Measurements from ENCODE around the gene ALDH5A1. TPM values are rescaled to one million over a fixed set of nuclear protein-coding genes. Genes with fewer than 3 reads are reported as not detected.

Gene ALDH5A1
- total RNA-seq (2014; rRNA removed; shearing (Covaris generic)) = 2.1 and 3.4 TPM in 2 replicates

DNA sequence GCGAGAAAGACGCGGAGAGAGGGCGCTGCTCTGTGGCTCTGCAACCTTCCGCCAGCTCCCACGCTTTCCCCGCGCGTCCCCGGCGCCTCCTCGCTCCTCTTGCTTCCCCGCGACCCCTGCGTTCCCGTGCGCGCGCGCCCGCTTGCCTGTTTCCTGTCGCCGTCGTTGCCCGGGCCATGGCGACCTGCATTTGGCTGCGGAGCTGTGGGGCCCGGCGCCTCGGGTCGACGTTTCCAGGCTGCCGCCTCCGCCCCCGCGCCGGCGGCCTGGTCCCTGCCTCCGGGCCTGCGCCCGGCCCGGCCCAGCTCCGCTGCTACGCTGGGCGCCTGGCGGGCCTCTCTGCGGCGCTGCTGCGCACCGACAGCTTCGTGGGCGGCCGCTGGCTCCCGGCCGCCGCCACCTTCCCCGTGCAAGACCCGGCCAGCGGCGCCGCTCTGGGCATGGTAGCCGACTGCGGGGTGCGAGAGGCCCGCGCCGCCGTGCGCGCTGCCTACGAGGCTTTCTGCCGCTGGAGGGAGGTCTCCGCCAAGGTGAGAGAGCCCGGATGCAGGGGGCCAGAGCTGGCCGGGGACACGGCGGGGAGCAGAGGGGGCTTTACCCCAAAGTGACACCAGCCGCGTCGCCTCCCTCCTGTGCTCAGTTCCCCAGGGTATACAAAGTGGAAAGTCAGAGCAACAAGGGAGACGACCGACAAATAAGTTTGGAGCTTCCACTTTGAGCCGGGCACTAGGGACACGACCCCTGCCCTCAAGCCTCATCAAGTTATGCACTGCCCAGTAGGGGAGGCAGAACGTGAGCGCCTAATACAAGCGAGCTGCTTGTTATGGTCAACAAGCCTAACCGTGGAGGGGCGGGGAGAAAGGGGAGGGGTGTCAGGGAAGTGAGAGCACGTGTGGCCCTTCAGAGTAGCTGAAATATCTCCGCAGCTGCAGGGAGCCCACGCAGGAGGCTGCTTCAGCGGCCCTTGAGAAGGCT, at the start of gene ALDH5A1:
ALDH5A1 (plus strand) TSS at position 149 of the 975 bp plus-strand sequence; CDS start at position 177, 28 bp downstream.
- peak; percentile 74 for DNase-seq (ENCODE audit: low read depth)

DNA sequence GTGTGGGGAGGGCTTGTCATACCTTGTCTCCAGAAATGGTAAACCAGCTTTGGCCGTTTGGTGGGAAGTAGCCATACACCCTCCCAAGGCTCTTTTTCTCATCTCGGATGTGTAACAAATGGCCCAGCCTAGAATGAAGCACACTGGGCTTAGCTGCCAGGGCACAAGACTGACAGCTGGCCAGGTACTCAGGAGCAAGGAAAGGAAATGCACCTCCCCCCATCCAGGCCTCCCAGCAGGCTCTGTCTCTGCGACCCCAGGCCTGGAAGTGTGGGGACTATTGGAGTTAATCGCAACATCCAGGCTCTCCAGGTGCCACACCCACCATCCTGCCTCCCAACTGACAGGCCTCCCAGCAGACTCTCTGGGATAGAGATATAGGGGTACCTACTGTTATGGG, 49.1 kb upstream of the ALDH5A1 start:
- DNase-seq (ENCODE audit: low read depth) = no peak

DNA sequence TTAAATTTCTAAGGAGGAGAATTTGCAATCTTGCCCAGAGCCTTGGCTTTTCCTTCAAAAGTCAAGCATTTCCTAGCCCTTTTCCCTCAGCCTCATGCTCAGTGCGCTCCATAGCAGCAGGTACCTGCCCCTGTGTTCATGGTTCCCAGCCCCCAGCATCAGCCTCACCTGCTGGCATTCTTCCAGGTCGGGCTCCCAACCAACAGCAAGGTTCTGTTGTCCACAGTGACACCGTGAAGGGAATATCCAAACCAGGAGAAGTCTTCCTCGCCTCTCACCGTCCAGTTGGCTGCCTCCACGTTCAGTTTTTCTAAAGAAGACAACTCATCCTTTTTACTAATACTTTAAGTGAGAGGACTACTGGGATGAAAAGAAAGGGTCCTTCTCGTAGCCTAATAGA, 48.1 kb upstream of the ALDH5A1 start:
- no peak for DNase-seq (ENCODE audit: low read depth)

DNA sequence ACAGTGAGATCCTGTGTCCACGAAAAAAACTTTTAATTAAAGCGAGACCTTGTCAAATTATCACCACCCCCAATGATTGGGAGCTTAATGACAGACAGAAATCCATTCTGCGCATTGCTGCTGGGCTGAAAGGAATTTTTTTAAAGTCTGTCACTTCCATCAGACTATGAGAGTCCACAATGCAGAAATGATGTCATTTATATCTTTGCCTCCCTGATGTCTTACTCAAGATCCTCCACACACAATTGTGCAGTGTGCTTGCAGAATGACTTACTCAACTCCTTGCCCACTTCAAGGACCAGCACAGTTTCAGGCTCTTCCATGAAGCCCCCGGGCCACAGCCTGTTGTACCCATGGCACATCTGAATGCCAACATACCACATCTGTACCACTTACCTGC, 46.4 kb upstream of the ALDH5A1 start:
- no peak for DNase-seq (ENCODE audit: low read depth)

DNA sequence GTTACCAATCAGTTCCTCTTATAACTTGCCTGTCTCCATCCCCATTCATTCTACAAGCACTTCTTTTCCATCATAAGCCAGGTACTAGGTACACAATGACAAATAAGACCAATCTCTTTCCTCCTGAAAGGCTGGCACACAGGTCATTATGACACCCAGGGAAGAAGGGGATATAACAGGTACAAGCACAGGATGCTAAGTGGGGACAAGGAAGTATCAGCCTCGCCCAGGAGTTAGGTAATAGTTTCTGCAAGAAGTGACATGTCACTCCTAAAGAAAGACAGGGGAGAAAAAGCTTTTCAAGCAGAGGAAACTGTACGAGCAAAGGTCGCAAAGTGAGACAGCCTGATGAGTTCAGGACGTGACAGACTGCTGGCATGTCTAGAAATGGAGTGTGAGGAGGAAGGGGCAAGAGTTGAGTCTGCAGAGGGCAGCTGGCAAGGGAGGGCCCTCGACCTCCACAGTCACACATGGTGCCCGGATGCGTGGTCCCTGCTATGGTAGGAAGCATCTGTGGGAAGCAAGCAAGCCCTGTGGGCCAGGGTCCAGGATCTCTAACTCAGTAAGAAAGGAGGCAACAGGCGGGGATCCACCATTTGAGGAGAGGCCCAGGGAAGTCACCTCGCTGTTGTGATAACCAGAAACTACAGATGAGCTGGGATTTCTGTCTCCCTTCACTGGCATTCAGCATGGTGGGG, 45.8 kb upstream of the ALDH5A1 start:
- DNase-seq (ENCODE audit: low read depth) = no peak

DNA sequence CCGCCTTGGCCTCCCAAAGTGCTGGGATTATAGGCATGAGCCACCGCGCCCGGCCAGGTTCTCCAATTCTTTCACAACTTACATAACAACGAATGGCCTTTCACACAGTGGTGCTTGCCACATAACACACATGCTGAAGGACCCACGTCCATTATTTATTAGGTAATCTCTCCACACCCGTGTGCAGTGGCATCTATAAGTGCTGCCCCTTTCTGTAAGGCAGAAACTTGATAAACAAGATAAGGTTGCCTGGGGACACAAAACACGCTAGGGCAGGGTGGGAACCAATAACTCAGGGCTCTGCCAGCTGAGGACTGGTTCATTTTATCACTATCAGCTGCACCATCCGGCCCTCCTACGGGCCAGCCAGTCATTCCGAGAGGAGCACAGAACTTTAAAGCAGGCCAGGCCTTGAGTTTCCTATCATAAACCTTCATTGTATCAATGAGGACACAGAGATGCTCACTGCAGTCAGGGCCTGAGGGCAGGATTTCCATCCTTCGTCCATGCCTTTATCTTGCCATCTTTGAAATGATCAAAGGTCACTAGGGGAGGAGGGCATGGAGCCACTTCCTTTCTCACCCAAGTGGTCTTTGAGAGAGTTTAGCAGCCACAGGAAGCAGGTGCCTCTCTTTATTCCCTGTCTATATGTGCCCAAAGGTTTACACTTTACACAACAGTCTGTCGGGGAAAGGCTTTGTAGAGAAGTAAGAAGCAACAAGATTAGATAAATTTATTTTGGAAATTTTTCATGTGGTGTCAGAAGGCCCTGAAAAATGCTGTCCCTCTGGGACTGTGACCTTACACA, 43.0 kb upstream of the ALDH5A1 start:
- no peak for DNase-seq (ENCODE audit: low read depth)

DNA sequence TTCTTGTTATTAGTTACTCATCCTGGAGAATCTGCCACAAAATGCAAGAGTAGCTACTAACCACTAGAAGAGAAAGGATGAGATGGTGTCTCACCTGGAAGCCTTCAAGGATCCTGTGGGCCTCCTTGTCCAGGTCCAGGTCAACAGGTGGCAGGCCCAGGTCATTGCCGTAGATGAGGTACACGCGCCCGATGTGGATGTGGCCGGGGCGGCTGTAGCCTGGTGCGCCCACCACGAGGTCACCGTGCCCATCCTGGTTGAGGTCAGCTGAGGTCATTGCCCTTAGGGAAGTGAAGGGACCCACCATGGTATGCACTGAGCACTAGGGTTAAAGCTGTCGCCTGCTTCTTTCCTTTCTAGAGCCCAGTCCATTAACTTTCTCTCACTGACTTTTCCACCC, 40.8 kb upstream of the ALDH5A1 start:
- no peak for DNase-seq (ENCODE audit: low read depth)

DNA sequence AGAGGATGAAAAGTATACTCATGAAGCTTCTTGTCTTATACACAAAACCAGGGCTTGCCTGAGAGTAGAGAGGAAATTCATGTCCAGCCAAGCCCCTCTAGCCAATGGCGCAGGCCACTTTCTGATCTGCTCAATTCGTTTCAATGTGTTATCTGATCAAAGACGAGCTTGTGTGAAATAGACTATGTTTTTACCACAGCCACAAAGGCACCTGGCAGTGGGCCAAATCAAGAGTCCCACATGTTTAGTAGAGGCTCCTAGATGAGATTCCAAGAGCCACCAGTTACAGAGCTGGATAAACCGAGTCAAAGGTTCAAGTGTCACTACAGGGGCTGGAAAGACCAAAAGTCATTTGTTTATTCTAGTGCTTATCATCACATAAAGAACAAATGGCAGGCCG, 40.3 kb upstream of the ALDH5A1 start:
- no peak for DNase-seq (ENCODE audit: low read depth)

DNA sequence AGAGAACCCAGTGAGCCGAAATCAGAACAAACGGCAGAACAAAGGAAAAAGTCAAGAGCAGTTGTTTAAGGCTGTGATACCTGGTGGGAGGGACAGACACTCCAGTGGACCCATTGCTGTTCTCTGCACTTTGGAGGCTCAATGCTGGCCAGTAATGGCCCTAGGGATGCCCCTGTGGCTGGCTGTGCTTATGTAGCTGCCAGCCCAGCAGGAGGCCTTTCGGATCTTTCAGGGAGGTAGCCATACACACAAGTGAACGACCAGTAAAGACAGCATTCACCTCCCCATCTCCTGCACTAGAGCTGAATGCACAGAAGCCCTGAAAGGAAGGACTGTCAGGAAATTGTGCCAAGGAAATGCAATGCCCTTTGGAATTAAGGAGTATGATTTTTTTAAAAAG, 39.7 kb upstream of the ALDH5A1 start:
- no peak for DNase-seq (ENCODE audit: low read depth)

DNA sequence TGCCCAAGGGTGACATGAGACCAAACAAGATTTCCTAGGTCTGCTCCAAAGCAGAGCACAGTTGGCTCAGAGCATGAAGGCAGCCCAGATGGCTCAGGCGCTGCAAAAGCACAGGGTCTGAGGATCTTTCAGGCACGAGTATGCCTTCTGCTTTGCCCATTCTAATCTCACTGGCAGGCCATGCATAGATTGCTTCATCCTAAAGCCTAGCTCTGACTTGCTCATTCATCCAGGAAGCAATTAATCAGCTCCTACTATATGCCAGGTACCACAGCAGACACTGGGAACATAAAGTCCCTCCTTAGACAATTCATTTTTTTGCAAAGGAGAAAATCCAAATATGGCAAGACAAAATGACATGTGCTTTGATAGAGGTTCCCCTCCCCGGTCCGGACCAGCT, 36.6 kb upstream of the ALDH5A1 start:
- no peak for DNase-seq (ENCODE audit: low read depth)

DNA sequence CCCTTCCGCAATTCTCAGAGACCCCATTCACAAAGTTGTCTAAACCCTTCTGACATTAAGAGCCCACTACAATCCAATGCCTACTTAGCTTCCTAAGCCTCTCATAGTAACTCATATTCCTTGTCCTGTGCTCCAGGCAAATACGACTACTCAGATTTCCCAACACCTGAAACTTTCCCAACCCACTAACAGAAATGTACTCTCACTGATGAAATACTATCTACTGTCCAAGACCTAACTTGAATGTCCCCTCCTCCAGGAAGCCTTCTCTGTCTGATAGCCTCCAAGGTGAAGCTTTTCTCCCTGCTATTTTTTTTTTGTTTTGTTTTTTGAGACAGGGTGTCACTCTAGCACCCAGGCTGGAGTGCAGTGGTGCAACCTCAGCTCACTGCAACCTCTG, 35.8 kb upstream of the ALDH5A1 start:
- no peak for DNase-seq (ENCODE audit: low read depth)

DNA sequence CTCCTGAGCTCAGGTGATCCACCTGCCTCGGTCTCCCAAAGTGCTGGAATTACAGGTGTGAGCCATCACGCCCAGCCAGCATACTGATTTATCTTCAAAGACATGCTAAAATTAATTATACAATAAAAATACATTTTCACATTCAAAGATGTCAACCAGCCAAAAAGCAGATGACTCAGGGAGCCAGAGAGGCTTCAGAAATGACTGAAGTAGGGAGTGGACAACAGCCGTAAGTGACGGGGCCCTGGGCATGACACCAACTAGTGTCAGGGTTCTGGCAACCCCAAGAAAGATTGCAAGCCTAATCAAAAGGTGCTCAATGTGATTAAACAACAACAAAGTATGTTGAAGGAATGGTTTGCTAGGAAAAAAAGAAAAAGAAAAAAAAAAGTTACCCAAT, 33.8 kb upstream of the ALDH5A1 start:
- no peak for DNase-seq (ENCODE audit: low read depth)

DNA sequence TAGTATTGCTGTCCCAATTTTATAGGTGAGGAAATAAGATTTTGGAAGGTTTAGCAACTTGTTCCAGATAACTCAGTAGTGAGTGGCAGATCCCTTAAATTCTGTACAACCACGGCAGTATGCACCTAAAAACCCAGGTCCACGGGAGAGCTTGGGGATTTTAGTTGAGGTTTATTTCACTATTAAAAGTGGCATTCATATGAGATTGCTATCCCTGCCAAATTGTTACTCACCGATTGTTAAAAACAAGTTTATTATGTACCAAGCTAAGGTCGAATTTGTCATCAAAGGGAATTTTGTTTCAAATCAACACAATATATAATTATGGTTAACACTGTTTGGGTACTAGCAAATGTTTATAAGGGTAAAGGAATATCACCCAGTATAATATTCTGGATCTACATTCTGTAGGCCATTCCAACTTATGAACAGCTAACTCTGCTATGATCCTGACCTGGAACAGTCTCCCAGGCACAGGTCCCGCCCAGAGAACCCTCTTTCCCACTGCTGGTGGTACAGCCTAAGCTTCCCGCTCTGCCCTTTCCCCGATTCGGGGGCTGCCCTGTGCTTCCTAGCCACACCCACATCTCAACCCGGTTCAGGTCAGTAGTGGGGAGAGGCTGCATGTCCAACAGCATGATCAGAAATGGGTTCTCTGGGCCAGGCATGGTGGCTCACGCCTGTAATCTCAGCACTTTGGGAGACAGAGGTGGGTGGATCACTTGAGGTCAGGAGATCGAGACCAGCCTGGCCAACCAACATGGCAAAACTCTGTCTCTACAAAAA, 30.3 kb upstream of the ALDH5A1 start:
- DNase-seq (ENCODE audit: low read depth) = no peak

DNA sequence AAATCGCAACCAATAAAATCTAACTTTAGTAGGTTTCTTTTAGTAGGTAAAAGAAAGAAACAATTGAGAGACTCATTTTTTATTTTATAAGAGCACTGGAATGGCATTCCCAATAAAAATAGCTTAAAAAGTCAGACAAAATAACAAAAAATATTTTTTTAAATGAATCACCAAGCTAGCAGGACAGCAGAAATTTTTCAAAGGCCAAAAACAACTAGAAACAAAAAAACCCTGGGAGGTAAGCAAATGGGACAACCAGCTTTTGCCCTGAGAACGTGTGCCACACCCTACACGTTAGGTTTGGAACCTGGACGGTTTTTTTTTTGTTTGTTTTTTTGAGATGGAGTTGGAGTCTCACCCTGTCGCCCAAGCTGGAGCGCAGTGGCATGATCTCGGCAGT, 25.0 kb upstream of the ALDH5A1 start:
- no peak for DNase-seq (ENCODE audit: low read depth)

DNA sequence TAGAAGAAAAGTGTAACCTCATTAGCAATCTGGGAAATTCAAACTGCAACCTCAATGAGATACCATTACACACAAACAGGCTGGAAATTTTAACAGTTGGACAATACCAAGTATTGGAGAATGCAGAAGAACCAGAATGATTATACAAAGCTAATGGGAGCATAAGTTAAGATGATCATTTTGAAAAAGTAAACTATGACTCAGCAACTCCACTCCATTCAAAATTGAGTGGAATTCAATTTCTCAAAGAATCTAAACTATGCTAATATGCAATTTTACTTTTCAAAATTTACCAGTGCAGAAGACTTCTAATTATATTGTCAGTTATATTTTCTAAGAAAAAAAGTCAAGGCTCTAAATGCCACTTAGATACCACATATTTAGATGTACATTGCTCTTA, 22.6 kb upstream of the ALDH5A1 start:
- DNase-seq (ENCODE audit: low read depth) = no peak

DNA sequence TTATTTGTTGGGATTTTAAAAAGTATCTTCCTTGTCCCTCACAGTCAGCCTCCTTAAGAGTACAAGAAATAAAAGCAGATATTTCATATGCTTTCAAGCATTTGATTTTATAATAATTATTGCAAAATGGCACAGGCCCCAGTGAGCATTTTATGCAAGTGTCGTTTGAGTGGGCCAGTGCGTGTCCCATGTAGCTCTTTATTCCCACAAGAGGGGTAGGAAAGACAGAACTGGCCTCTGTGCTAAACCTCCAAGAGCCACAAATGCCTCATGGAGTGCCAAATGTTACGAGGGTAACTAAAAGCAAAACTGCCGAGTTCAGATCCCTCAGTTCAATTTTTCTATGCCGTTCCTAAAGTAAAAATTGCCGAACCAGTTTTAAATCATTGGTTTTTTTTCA, 18.1 kb upstream of the ALDH5A1 start:
- DNase-seq (ENCODE audit: low read depth) = no peak

DNA sequence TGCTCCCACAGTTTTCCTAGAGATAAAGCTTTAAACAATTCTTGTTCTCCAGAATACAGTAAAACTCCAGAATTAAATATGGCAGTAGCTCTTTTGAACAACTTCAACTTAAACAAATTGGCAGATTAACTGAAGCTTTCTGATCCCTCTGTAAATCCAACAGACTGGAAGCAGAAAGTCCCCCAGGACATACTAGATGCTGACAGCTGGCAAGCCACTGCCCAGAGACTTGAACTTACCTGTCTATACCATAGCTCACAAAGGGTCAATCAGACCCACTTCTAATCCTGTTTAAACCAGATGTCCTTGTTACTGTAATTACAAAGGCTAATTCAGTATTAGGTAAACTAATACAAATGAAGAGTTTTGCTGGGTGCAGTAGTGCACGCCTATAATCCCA, 17.7 kb upstream of the ALDH5A1 start:
- no peak for DNase-seq (ENCODE audit: low read depth)

DNA sequence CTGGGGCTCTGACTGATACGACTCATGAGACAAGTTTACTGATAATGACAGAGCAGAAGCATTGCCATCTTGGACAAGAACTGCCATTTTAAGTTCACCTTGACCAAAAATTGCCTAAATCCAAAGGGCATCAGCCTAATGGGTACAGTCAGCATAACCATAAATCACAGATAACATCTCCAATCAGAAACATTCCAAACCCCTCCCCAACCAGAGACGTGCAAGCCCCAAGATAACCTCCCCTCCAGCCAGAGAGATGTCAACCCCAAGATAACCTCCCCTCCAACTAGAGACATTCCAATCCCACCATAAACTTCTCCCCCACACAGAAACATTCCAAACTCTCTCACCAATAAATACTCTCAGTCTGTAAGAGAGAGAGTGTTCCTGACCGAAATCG, 15.9 kb upstream of the ALDH5A1 start:
- no peak for DNase-seq (ENCODE audit: low read depth)

DNA sequence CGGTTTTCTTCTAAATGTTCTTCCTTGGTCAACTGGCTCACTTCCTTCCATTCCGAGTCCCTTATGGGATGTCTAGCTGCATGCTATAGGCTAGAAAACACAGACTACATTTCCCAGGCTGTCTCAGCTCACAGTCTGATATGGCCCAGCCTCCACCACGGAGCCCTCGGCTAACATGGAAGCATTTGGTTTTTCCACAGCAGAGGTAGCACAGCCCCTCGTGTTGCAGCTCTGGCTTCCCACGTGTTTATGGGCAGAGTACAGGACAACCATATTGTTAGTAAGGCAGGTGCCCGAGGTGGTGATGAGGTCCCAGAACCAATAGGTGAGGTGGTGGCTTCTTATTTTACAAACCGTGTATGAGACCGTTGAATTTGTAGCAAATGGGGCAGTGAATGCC, 14.1 kb upstream of the ALDH5A1 start:
- no peak for DNase-seq (ENCODE audit: low read depth)

DNA sequence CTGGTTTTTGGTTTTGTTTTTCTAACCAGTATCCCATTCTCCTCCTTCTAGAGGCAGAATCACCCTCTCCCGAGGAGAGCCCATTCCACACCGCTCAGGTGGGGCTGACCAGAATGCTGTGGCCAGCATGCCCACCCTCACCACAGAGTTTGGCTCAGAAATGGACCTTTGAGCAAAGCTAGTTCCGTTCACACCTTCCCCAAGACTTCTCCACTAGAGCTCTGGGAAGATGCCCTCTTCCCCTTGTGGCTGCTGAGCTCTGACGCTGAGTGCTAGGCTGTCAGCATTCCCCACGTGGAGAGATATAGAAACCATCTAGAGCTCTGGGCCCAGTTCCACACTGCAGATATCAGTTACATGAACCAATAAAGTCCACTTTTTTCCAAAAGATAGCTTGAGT, 13.3 kb upstream of the ALDH5A1 start:
- DNase-seq (ENCODE audit: low read depth) = no peak

DNA sequence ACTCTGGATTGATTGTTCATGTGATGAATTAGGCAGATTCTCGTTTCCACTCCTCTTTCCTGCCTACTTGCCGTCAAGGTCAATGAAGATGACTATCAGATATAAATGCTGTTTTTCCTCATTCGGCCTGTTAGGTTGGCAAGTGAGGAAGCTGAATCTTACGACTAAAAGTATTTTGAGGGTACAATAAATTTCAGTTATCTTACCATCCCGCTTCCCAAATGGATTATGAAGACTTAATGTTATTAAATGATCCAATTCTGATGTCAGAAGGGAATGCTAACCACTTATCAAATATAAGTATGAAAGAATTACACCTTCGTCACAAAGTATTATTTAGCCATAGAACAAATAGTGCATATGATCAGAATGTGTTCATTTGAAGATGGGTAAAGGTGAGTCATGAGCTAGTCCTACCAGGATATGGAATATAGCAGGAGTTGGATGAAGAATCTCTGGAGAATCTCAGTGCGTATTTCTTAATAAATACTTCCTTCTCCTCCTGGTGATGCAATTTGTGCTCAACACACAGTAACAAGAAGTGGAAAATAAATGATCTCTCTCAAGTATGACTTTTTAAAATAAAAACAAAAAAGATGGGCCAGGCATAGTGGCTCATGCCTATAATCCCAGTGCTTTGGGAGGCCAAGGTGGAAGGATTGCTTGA, 10.0 kb upstream of the ALDH5A1 start:
- DNase-seq (ENCODE audit: low read depth) = no peak
